ENCODE data around the gene LXN. TPM values are rescaled to one million over a fixed set of nuclear protein-coding genes. Genes with fewer than 3 reads are reported as not detected.
A peak's percentile ranks its signal among the peaks of the same experiment; 100 is the strongest.

Gene LXN
- polyA plus RNA-seq, 3 donors, result 11.0 to 51.2 (median 22.7) TPM

DNA sequence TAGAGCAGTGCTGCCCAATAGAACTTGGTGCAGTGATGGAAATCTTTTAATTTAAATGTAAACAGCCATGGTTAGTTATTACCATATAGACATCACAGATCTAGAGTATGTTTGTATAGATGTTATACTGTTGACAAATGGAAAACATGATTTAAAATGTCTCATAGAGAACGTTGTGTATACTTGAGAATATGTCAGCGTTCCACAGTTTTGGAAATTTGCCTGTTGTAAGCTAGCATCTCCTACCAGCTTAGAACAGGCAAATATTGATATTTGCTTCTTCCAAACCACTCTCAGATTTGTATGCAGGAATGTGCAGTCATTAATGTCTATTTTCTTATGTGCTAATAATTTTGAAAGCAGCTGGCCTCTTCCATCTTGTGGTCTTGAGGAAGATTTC, 8.4 kb upstream of the LXN start:
- no peak overlapping the region for H3K27ac ChIP-seq (ENCODE audit: low read depth, low read length)
- WGBS, 3 donors, result 82 to 94% (median 91%) methylated on average over 2 of the region's 2 CpGs

GRCh38 chr3:158679547-158680000, 7.1 kb upstream of the LXN start:
- 32 to 63% (median 47%) methylated on average over 1 of the region's 1 CpG for WGBS, 3 donors

DNA sequence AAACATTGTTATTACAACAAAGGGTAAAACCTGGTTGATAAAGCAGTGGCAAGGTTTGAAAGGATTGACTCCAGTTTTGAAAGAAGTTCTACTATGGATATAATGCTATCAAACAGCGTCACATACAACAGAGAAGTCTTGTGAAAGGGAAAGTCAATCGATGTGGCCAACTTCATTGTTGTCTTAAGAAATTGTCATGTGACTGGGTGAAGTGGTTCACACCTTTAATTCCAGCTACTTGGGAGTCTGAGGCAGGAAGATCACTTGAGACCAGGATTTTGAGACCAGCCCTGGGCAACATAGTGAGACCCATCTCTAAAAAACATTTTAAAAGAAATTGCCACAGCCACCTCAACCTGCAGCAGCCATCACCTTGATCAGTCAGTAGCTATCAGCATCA, 6.2 kb upstream of the LXN start:
- no peak overlapping the region for H3K27ac ChIP-seq (ENCODE audit: low read depth, low read length)
- WGBS, 3 donors, result 93 to 98% (median 95%) methylated on average over 2 of the region's 2 CpGs

More at GRCh38 chr3:158679547-158680000, 7.1 kb upstream of the LXN start:
- H3K27ac ChIP-seq (ENCODE audit: low read depth, low read length), result no peak overlapping the region

GRCh38 chr3:158671821-158672214, 630 bp downstream of the LXN start:
- no peak overlapping the region for H3K27ac ChIP-seq (ENCODE audit: low read depth, low read length)
- 6 to 12% (median 7%) methylated on average over 6 of the region's 6 CpGs for WGBS, 3 donors

DNA sequence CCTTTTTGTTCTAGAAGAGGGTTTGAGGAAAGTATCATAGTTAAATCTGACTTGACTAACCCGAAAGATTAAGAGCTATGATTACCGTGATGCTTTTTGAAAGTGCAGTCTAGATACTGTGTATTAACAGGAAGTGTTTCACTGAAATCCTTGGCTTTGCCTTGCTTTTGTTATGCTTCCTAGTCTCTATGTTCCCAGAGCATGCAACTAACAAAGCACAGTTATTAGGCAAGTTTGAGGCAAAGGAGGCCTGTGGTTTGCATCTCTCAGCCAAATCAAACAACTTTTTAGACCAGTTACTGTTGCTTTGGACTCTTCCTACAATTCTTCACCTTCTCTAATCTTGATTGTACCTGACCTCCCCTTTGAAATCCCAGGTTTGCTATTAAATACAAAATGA, 3.9 kb downstream of the LXN start:
- H3K27ac ChIP-seq (ENCODE audit: low read depth, low read length), result no peak overlapping the region

DNA sequence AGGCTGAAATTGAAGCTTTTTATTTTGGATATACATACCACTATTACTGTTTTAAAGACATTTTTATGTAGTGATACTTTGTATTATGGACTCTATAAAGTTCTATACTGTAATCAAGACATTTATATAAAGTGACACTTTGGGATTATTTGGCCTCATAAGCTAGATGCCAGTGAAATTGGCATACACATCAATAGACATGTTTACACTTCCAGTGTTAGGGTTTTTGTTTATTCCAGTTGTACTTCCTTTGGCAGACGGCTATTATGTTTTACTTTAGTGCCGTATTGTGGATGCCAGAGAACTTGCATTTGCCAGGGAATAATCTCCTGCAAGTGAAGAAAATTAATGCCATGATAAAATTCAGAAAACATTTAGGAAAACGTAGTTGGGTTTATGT, 6.0 kb downstream of the LXN start:
- no peak overlapping the region for H3K27ac ChIP-seq (ENCODE audit: low read depth, low read length)
- WGBS, 3 donors, result 67 to 82% (median 76%) methylated on average over 3 of the region's 3 CpGs

More for the DNA sequence above, 3.9 kb downstream of the LXN start:
- 68 to 88% (median 73%) methylated on average over 2 of the region's 2 CpGs for WGBS, 3 donors

DNA sequence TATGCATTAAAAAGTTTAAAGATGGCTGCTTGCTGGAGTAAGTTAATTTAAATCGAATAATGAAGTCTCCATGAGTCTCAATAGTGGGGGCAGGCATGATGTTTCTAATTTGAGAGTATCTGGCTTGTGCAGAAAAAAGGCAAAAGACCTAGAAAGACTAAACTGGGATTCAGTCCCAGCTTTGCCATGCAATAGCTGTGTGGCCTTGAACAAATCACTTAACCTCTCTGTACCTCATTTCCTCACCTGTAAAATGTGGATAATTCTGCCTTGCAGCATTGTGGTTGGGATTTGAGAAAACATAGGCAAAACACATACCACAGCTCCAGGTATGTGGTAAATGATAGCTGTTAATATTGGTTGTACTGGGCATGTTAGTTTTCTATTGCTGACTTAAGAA, 8.6 kb downstream of the LXN start:
- WGBS, 3 donors, result 92 to 99% (median 95%) methylated on average over 1 of the region's 1 CpG
- H3K27ac ChIP-seq (ENCODE audit: low read depth, low read length), result no peak overlapping the region

DNA sequence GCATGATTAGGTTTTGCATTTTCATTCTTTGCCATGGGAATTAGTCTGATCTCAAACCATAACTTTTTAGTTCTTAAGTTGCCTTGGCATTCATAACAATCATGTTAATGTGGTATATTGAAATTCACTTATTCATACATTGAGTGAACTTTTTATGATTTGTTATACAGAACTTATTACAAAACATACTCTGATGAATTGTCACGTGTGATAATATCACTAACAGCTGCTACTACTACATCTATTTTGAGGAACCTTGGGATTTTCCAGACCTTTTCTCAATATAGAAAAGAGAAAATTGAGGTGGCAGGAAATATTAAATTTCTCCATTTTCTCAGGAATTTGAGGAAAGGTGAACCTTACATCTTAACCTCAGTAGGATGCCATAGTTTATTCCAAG, 9.2 kb downstream of the LXN start:
- 72 to 88% (median 84%) methylated on average over 1 of the region's 1 CpG for WGBS, 3 donors

GRCh38 chr3:158660711-158661110, 11.7 kb downstream of the LXN start:
- no peak overlapping the region for H3K27ac ChIP-seq (ENCODE audit: low read depth, low read length)
- WGBS, 3 donors, result 80 to 93% (median 84%) methylated on average over 4 of the region's 4 CpGs

More for the DNA sequence above, 9.2 kb downstream of the LXN start:
- no peak overlapping the region for H3K27ac ChIP-seq (ENCODE audit: low read depth, low read length)

GRCh38 chr3:158659454-158660237, 12.8 kb downstream of the LXN start:
- no peak overlapping the region for H3K27ac ChIP-seq (ENCODE audit: low read depth, low read length)
- WGBS, 3 donors, result 37 to 47% (median 40%) methylated on average over 7 of the region's 7 CpGs

- WGBS, 3 donors, result 89 to 94% (median 93%) methylated on average over 7 of the region's 7 CpGs
- H3K27ac ChIP-seq (ENCODE audit: low read depth, low read length), result no peak overlapping the region
These were observed 13.6 kb downstream of the LXN start for GRCh38 chr3:158658889-158659288.

- WGBS, 3 donors, result 79 to 85% (median 82%) methylated on average over 3 of the region's 3 CpGs
These were observed 20.0 kb downstream of the LXN start for GRCh38 chr3:158652463-158652862.

GRCh38 chr3:158651192-158651591, 21.3 kb downstream of the LXN start:
- no peak overlapping the region for H3K27ac ChIP-seq (ENCODE audit: low read depth, low read length)
- WGBS, 3 donors, result 91 to 95% (median 95%) methylated on average over 2 of the region's 2 CpGs

More at GRCh38 chr3:158652463-158652862, 20.0 kb downstream of the LXN start:
- no peak overlapping the region for H3K27ac ChIP-seq (ENCODE audit: low read depth, low read length)

DNA sequence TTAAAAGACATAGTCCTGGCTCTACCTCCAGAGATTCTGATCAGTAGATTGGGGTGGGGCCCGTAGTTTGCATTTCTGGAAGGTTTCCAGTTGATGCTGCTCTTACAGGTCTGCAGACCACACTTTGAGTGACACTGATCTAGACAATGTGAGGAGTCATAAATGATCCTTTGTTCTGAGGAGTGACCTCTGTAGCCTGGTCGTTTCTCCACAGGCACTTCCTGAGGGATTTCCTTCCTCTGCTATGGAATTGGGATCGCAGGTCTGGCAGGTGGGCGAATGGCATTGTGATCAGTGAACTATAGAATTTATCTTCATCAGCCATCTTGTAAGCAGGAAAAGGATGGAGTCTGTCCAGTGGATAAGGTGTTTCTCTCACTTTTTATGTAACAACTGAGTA, 22.7 kb downstream of the LXN start:
- H3K27ac ChIP-seq (ENCODE audit: low read depth, low read length), result no peak overlapping the region
- WGBS, 3 donors, result 59 to 70% (median 66%) methylated on average over 4 of the region's 4 CpGs

DNA sequence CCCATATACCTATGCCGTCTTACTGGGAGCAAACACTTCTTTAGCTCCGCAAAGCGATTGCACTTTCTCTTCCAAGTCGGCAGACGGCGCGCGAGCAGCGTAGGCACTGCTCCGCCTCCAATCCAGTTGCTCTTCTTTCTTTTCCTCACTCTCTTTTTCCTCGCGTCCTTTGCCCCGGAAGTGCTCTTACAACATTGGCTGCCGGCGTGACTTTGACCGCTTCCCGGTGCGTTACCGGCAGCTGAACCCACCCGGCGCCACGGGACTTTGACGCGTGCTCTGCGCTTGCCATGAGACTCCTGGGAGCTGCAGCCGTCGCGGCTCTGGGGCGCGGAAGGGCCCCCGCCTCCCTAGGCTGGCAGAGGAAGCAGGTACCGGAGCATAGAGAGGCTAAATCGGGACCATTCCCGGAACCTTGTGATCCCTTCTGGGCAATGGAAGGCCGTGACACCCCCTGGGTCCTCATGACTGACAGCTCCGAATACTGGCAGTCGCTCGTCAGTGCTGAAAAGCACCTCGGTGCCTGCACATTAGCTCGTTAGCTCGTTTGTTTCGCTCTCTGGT, 28.0 kb downstream of the LXN start, which contains the start of gene GFM1:
TSS of gene GFM1 (plus strand) at position 183 of the 564 bp plus-strand sequence. CDS start at position 291, 108 bp downstream.
- 0% methylated on average over 42 of the region's 42 CpGs for WGBS, 3 donors
- H3K27ac ChIP-seq (ENCODE audit: low read depth, low read length), result peak within 1 kb of the TSS; percentile 60

GRCh38 chr3:158642474-158643210, 29.8 kb downstream of the LXN start:
- 77 to 90% (median 86%) methylated on average over 6 of the region's 6 CpGs for WGBS, 3 donors
- H3K27ac ChIP-seq (ENCODE audit: low read depth, low read length), result no peak overlapping the region

DNA sequence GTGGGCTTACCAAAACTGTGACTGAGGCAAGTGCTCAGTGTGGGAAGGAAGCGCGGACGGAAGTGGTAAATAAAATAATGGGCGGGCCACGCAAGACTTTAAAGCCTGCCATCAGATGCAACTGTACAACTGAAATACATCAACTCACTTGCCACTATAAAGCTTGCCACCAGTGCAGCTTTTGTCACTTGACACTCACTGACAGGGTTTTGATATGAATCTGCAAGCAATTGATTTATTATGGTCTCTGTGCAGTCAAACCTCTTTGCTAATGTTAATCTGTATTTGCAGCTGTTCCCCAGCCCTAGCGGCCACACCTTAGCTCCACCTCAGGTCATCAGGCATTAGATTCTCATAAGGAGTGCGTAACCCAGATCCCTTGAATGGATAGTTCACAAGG, 30.4 kb downstream of the LXN start:
- WGBS, 3 donors, result 86 to 93% (median 90%) methylated on average over 7 of the region's 7 CpGs
- H3K27ac ChIP-seq (ENCODE audit: low read depth, low read length), result no peak overlapping the region

- H3K27ac ChIP-seq (ENCODE audit: low read depth, low read length), result no peak overlapping the region
- WGBS, 3 donors, result 77 to 87% (median 82%) methylated on average over 7 of the region's 7 CpGs
These were observed 31.8 kb downstream of the LXN start for GRCh38 chr3:158640646-158641045.

- no peak overlapping the region for H3K27ac ChIP-seq (ENCODE audit: low read depth, low read length)
These were observed 40.5 kb downstream of the LXN start for GRCh38 chr3:158631981-158632380.

Measured in adipose tissue (tissue), 3 donors.